Peyer's patch (tissue), 4 donors: ENCODE data around the gene RABGGTA.

Experiments
- CTCF ChIP-seq, 6 experiments: fragments of 450-650 bp in 4 of 6; fragments of 200-600 bp in 2 of 6; sonication (generic) in 1 of 6; IDR thresholded peaks; one replicate each; pipeline ENCODE4 v1.5.1; 2017 to 2019; ENCODE audit warnings: antibody characterized with exemption in 6 of 6, mild to moderate bottlenecking in 3 of 6, moderate library complexity in 1 of 6
- POLR2A ChIP-seq, 2 donors: fragments of 450-650 bp; IDR thresholded peaks; one replicate each; pipeline ENCODE4 v1.5.1; 2017; ENCODE audit warnings: antibody characterized with exemption in 2 of 2, mild to moderate bottlenecking in 2 of 2, moderate library complexity in 2 of 2

- TF ChIP-seq CTCF (IDR thresholded peaks at IDR 0.05) (no peak), POLR2A (IDR thresholded peaks at IDR 0.05) (no peak)
These were observed 19.3 kb upstream of the RABGGTA start for GRCh38 chr14:24290746-24291145.
